WTC11 (cell line): ENCODE data around the gene CDS1.

ENCODE experiments used
- ATF6 ChIP-seq: sonication (generic); formaldehyde crosslinking; IDR thresholded peaks from 2 replicates; pipeline ENCODE4 v1.8.1; 2023; ENCODE audit warnings: mild to moderate bottlenecking, missing genetic modification reagents
- CREB1 ChIP-seq: sonication (generic); formaldehyde crosslinking; IDR thresholded peaks from 2 replicates; pipeline ENCODE4 v1.8.0; 2023; ENCODE audit warnings: mild to moderate bottlenecking, missing genetic modification reagents
- SP1 ChIP-seq: sonication (generic); formaldehyde crosslinking; conservative IDR thresholded peaks from 2 replicates; pipeline ENCODE4 v1.8.1; 2022; ENCODE audit warnings: missing genetic modification reagents
- ZNF121 ChIP-seq: sonication (generic); formaldehyde crosslinking; IDR thresholded peaks from 2 replicates; pipeline ENCODE4 v1.8.0; 2023; ENCODE audit warnings: missing genetic modification reagents
- ZNF416 ChIP-seq: fragments of 250-450 bp; sonication (Bioruptor Pico); IDR thresholded peaks from 2 replicates; pipeline ENCODE4 v1.9.0; 2021; ENCODE audit warnings: mild to moderate bottlenecking, inconsistent platforms
- TF ChIP-seq, protein P1 (sequence below): fragments of 200-600 bp; IDR thresholded peaks from 2 replicates; pipeline ENCODE4 v1.8.0; 2022; ENCODE audit warnings: antibody characterized with exemption
- TF ChIP-seq, protein P2 (sequence below): sonication (generic); formaldehyde crosslinking; IDR thresholded peaks from 2 replicates; pipeline ENCODE4 v1.8.0; 2022; ENCODE audit warnings: mild to moderate bottlenecking, missing genetic modification reagents
- TF ChIP-seq, protein P3 (sequence below): sonication (generic); formaldehyde crosslinking; IDR thresholded peaks from 2 replicates; pipeline ENCODE4 v1.8.1; 2023; ENCODE audit warnings: mild to moderate bottlenecking, missing genetic modification reagents

DNA sequence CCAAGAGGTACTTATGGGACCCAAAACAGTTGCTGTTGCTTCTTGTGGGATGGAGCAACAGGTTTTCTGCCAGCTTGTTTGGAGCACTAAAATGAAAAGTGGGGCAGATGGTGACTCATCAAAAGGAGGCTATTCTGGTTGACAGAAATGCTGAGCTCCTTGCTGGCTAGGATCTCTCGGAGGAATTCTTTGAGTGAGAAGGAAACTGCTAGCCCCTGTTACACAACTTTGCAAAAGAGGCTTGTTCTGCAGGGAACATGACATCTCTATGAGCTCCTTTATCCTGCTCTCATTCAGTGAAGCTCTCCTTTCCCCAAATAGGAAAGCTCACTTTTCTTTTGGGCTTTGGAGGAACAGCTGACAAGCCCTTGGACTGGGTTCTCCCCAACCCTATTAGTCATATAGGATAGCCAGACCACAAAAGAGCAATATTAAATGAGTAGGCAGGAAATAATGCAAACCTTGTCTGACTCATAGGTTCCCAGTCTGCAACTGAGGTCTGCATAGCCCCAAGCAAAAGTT is 108.3 kb downstream of the CDS1 start:
- TF ChIP-seq CREB1 (CRISPR knock-in tag) (no peak), ATF6 (CRISPR knock-in tag) (no peak), SP1 (CRISPR knock-in tag) (no peak), ZNF416 (CRISPR knock-in tag) (no peak), ZNF121 (CRISPR knock-in tag) (no peak)
- TF ChIP-seq, protein P1, sequence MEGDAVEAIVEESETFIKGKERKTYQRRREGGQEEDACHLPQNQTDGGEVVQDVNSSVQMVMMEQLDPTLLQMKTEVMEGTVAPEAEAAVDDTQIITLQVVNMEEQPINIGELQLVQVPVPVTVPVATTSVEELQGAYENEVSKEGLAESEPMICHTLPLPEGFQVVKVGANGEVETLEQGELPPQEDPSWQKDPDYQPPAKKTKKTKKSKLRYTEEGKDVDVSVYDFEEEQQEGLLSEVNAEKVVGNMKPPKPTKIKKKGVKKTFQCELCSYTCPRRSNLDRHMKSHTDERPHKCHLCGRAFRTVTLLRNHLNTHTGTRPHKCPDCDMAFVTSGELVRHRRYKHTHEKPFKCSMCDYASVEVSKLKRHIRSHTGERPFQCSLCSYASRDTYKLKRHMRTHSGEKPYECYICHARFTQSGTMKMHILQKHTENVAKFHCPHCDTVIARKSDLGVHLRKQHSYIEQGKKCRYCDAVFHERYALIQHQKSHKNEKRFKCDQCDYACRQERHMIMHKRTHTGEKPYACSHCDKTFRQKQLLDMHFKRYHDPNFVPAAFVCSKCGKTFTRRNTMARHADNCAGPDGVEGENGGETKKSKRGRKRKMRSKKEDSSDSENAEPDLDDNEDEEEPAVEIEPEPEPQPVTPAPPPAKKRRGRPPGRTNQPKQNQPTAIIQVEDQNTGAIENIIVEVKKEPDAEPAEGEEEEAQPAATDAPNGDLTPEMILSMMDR: no peak
- TF ChIP-seq, protein P2, sequence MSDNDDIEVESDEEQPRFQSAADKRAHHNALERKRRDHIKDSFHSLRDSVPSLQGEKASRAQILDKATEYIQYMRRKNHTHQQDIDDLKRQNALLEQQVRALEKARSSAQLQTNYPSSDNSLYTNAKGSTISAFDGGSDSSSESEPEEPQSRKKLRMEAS (CRISPR knock-in tag): no peak
- TF ChIP-seq, protein P3, sequence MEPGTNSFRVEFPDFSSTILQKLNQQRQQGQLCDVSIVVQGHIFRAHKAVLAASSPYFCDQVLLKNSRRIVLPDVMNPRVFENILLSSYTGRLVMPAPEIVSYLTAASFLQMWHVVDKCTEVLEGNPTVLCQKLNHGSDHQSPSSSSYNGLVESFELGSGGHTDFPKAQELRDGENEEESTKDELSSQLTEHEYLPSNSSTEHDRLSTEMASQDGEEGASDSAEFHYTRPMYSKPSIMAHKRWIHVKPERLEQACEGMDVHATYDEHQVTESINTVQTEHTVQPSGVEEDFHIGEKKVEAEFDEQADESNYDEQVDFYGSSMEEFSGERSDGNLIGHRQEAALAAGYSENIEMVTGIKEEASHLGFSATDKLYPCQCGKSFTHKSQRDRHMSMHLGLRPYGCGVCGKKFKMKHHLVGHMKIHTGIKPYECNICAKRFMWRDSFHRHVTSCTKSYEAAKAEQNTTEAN (CRISPR knock-in tag): no peak
